H9 (cell line): ENCODE results near the gene SERP1. TPM values are rescaled to one million over a fixed set of nuclear protein-coding genes. Genes with fewer than 3 reads are reported as not detected.

ENCODE experiments used
- DNase-seq: peaks from one replicate; pipeline ENCODE4 v3.0.0-alpha.2; 2017
- H2AFZ ChIP-seq: one replicate; pipeline ENCODE4 v1.6.1; 2013; ENCODE audit warnings: mild to moderate bottlenecking, low read length, control low read depth, moderate library complexity
- H2AK5ac ChIP-seq: 2 replicates; pipeline ENCODE4 v1.6.1; 2013; ENCODE audit warnings: low read length, control low read depth, mixed read lengths; ENCODE audit not compliant: insufficient read length
- H2BK120ac ChIP-seq: one replicate; pipeline ENCODE4 v1.6.1; 2013; ENCODE audit warnings: low read depth, mild to moderate bottlenecking, low read length, control low read depth, inconsistent platforms; ENCODE audit not compliant: poor library complexity, severe bottlenecking
- H2BK12ac ChIP-seq: 2 replicates; pipeline ENCODE4 v1.6.1; 2013; ENCODE audit warnings: low read length, control low read depth, mixed read lengths, low read depth; ENCODE audit not compliant: insufficient read length
- H2BK15ac ChIP-seq: 2 replicates; pipeline ENCODE4 v1.6.1; 2013; ENCODE audit warnings: low read depth, low read length, control low read depth
- H2BK20ac ChIP-seq: one replicate; pipeline ENCODE4 v1.6.1; 2013; ENCODE audit warnings: low read depth, mild to moderate bottlenecking, low read length, control low read depth, inconsistent platforms; ENCODE audit not compliant: poor library complexity, severe bottlenecking
- H2BK5ac ChIP-seq: 2 replicates; pipeline ENCODE4 v1.6.1; 2013; ENCODE audit warnings: low read length, control low read depth, mixed read lengths; ENCODE audit not compliant: insufficient read length
- H3K14ac ChIP-seq: 2 replicates; pipeline ENCODE4 v1.6.1; 2013; ENCODE audit warnings: low read length, control low read depth; ENCODE audit not compliant: insufficient read depth
- H3K18ac ChIP-seq: 2 replicates; pipeline ENCODE4 v1.6.1; 2013; ENCODE audit warnings: low read depth, mild to moderate bottlenecking, mixed read lengths, low read length, control low read depth; ENCODE audit not compliant: insufficient read length
- H3K23ac ChIP-seq: 2 replicates; pipeline ENCODE4 v1.6.1; 2013; ENCODE audit warnings: low read length, control low read depth, mixed read lengths, low read depth; ENCODE audit not compliant: insufficient read length
- H3K23me2 ChIP-seq: 2 replicates; pipeline ENCODE4 v1.6.1; 2013; ENCODE audit warnings: low read depth, mild to moderate bottlenecking, mixed read lengths, low read length, control low read depth; ENCODE audit not compliant: insufficient read length, poor library complexity, severe bottlenecking
- H3K27ac ChIP-seq: 2 replicates; pipeline ENCODE4 v1.5.1; 2013; ENCODE audit warnings: low read length, control low read depth, mixed read lengths, low read depth; ENCODE audit not compliant: insufficient read length
- H3K27me3 ChIP-seq: 2 replicates; pipeline ENCODE4 v1.6.1; 2013; ENCODE audit warnings: low read length, control low read depth, inconsistent platforms; ENCODE audit not compliant: insufficient read depth
- H3K4ac ChIP-seq: 2 replicates; pipeline ENCODE4 v1.6.1; 2013; ENCODE audit warnings: low read depth, mild to moderate bottlenecking, control low read depth, inconsistent platforms, low read length, moderate library complexity
- H3K4me1 ChIP-seq: 2 replicates; pipeline ENCODE4 v1.6.1; 2013; ENCODE audit warnings: low read length, control low read depth, inconsistent platforms; ENCODE audit not compliant: insufficient read depth
- H3K4me2 ChIP-seq: 2 replicates; pipeline ENCODE4 v1.6.1; 2013; ENCODE audit warnings: low read length, control low read depth, mixed read lengths; ENCODE audit not compliant: insufficient read length, insufficient read depth
- H3K56ac ChIP-seq: 2 replicates; pipeline ENCODE4 v1.6.1; 2013; ENCODE audit warnings: low read depth, mild to moderate bottlenecking, mixed read lengths, low read length, control low read depth; ENCODE audit not compliant: insufficient read length
- H3K79me1 ChIP-seq: 2 replicates; pipeline ENCODE4 v1.6.1; 2013; ENCODE audit warnings: low read depth, mild to moderate bottlenecking, moderate library complexity, low read length, control low read depth, inconsistent platforms; ENCODE audit not compliant: insufficient read depth, poor library complexity, severe bottlenecking
- H3K79me2 ChIP-seq: 2 replicates; pipeline ENCODE4 v1.6.1; 2013; ENCODE audit warnings: low read length, control low read depth, inconsistent platforms; ENCODE audit not compliant: insufficient read depth
- H3K9ac ChIP-seq: 2 replicates; pipeline ENCODE4 v1.6.1; 2013; ENCODE audit warnings: low read length, control low read depth, mixed read lengths; ENCODE audit not compliant: insufficient read length; ENCODE audit errors: extremely low read depth
- H3K9me3 ChIP-seq: one replicate; pipeline ENCODE4 v1.6.1; 2013; ENCODE audit warnings: low read depth, low read length, inconsistent platforms; ENCODE audit not compliant: control insufficient read depth
- H3T11ph ChIP-seq: one replicate; pipeline ENCODE4 v1.6.1; 2013; ENCODE audit warnings: mild to moderate bottlenecking, low read length, control low read depth, inconsistent platforms
- H4K20me1 ChIP-seq: one replicate; pipeline ENCODE4 v1.6.1; 2013; ENCODE audit not compliant: control insufficient read depth, insufficient read length, insufficient read depth
- H4K5ac ChIP-seq: 2 replicates; pipeline ENCODE4 v1.6.1; 2013; ENCODE audit warnings: low read depth, mild to moderate bottlenecking, mixed read lengths, low read length, control low read depth; ENCODE audit not compliant: insufficient read length
- H4K8ac ChIP-seq: replicated peaks from 2 replicates; pipeline ENCODE4 v1.6.1; 2013; ENCODE audit warnings: low read length, control low read depth, mixed read lengths, low read depth; ENCODE audit not compliant: insufficient read length
- H4K91ac ChIP-seq: 2 replicates; pipeline ENCODE4 v1.6.1; 2013; ENCODE audit warnings: low read depth, mild to moderate bottlenecking, moderate library complexity, mixed read lengths, low read length, control low read depth; ENCODE audit not compliant: insufficient read length
- H3K27ac Mint-ChIP-seq, 3 experiments: 2 replicates in 2 of 3; 3 replicates in 1 of 3; pipeline ENCODE4 v1.8.0; 2020 to 2021; ENCODE audit warnings: mixed read lengths in 3 of 3, mild to moderate bottlenecking in 1 of 3, moderate library complexity in 1 of 3
- H3K27me3 Mint-ChIP-seq: 2 replicates; pipeline ENCODE4 v1.8.0; 2021; ENCODE audit warnings: low read depth, mild to moderate bottlenecking, moderate library complexity, mixed read lengths
- H3K36me3 Mint-ChIP-seq, 3 experiments: 2 replicates in 2 of 3; 3 replicates in 1 of 3; pipeline ENCODE4 v1.8.0; 2020 to 2021; ENCODE audit warnings: low read depth in 3 of 3, mixed read lengths in 3 of 3; ENCODE audit not compliant: insufficient read depth in 1 of 3
- H3K4me1 Mint-ChIP-seq, 2 experiments: 2 replicates each; pipeline ENCODE4 v1.8.0; 2020; ENCODE audit warnings: mixed read lengths in 2 of 2
- H3K4me3 Mint-ChIP-seq, 2 experiments: 2 replicates in 1 of 2; 3 replicates in 1 of 2; pipeline ENCODE4 v1.8.0; 2020 to 2021; ENCODE audit warnings: mild to moderate bottlenecking in 2 of 2, mixed read lengths in 2 of 2, moderate library complexity in 1 of 2
- H3K9me3 Mint-ChIP-seq, 2 experiments: 2 replicates in 1 of 2; 3 replicates in 1 of 2; pipeline ENCODE4 v1.8.0; 2020; ENCODE audit warnings: mild to moderate bottlenecking in 2 of 2, mixed read lengths in 2 of 2, moderate library complexity in 1 of 2
- WGBS: extraction: QIAGEN DNeasy Blood & Tissue Kit; methylation state at CpG from one replicate; pipeline ENCODE4 v1.1.7; 2013; ENCODE audit warnings: missing lambda C conversion rate, low lambda C conversion rate, mixed read lengths; ENCODE audit not compliant: insufficient read length; ENCODE audit errors: extremely low coverage; 5-methylcytosine and 5-hydroxymethylcytosine counted together
- total RNA-seq: library from RNA; stranded (reverse); gene quantifications from 2 replicates; pipeline ENCODE4 v1.2.1, GENCODE V29; 2021
- TF ChIP-seq, protein P1 (sequence below): fragments of 200-600 bp; sonication (generic); conservative IDR thresholded peaks from 3 replicates; pipeline ENCODE4 v1.8.0; 2021; ENCODE audit warnings: antibody characterized with exemption, mild to moderate bottlenecking

The SERP1 gene
- total RNA-seq, 1 experiment from 2014 or later: 84.8 TPM

DNA sequence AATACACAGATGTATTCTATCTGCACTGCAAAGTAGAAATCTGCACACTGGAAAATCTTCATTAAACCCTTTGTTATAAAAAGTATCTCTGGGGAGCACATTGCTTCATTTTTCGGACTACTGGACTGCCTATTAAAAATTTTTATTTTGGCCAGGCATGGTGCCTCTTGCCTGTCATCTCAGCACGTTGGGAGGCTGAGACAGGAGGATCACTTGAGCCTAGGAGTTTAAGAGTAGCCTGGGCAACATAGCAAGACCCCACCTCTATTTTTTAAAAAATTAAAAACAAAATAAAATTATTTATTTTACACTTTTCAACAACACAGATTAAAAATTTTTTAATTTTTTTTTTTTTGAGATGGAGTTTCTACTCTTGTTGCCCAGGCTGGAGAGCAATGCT is 6.0 kb downstream of the SERP1 start:
- H2BK120ac ChIP-seq: no peak overlapping the region
- no peak overlapping the region for H2BK15ac ChIP-seq
- H4K8ac ChIP-seq: no peak overlapping the region
- no peaks in the 10 kb centered on the region for H3K79me1 ChIP-seq
- no peak overlapping the region for H2BK12ac ChIP-seq
- no peak overlapping the region for H3K27ac Mint-ChIP-seq
- no peak overlapping the region for H3K18ac ChIP-seq
- no peaks in the 10 kb centered on the region for H3K27me3 ChIP-seq
- H4K91ac ChIP-seq: no peak overlapping the region
- no peaks in the 10 kb centered on the region for H3K4me1 ChIP-seq
- no peak overlapping the region for H3K4ac ChIP-seq
- H2BK20ac ChIP-seq: no peak overlapping the region
- no peaks in the 10 kb centered on the region for H3K23me2 ChIP-seq
- no peaks in the 10 kb centered on the region for H3K27me3 Mint-ChIP-seq
- H3K14ac ChIP-seq: no peak overlapping the region
- no peak overlapping the region for H3K4me2 ChIP-seq
- H3K27ac ChIP-seq: no peak overlapping the region
- H3K56ac ChIP-seq: no peak overlapping the region
- WGBS: no CpG with 5 or more reads among the region's 2 CpGs
- no peak overlapping the region for H3T11ph ChIP-seq
- H3K9me3 Mint-ChIP-seq: no peaks in the 10 kb centered on the region
- H2BK5ac ChIP-seq: no peak overlapping the region
- DNase-seq: no peak
- H3K23ac ChIP-seq: no peak overlapping the region
- no peaks in the 10 kb centered on the region for H3K9me3 ChIP-seq
- no peaks in the 10 kb centered on the region for H4K20me1 ChIP-seq
- peaks cover 6% of the 10 kb centered on the region; the same call in 1 of the 2 replicates for H3K79me2 ChIP-seq
- TF ChIP-seq, protein P1, sequence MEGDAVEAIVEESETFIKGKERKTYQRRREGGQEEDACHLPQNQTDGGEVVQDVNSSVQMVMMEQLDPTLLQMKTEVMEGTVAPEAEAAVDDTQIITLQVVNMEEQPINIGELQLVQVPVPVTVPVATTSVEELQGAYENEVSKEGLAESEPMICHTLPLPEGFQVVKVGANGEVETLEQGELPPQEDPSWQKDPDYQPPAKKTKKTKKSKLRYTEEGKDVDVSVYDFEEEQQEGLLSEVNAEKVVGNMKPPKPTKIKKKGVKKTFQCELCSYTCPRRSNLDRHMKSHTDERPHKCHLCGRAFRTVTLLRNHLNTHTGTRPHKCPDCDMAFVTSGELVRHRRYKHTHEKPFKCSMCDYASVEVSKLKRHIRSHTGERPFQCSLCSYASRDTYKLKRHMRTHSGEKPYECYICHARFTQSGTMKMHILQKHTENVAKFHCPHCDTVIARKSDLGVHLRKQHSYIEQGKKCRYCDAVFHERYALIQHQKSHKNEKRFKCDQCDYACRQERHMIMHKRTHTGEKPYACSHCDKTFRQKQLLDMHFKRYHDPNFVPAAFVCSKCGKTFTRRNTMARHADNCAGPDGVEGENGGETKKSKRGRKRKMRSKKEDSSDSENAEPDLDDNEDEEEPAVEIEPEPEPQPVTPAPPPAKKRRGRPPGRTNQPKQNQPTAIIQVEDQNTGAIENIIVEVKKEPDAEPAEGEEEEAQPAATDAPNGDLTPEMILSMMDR: no peak
- no peak overlapping the region for H2AFZ ChIP-seq
- no peak overlapping the region for H3K9ac ChIP-seq
- peaks cover 3 to 20% (median 20%) of the 10 kb centered on the region in 3 experiments; a peak in 6 of 7 replicates for H3K36me3 Mint-ChIP-seq
- H2AK5ac ChIP-seq: no peak overlapping the region
- peaks cover 4 to 8% of the 10 kb centered on the region in 2 experiments for H3K4me1 Mint-ChIP-seq
- H3K4me3 Mint-ChIP-seq: no peak overlapping the region
- H4K5ac ChIP-seq: no peak overlapping the region
